ENCODE data around the gene AREL1.

The AREL1 gene

GRCh38 chr14:74702293-74702692, 10.6 kb downstream of the AREL1 start:
- TF ChIP-seq TCF12 (IDR thresholded peaks at IDR 0.05; ENCODE audit: low read depth) (no peak), MAX (IDR thresholded peaks at IDR 0.05) (no peak), FOXM1 (IDR thresholded peaks at IDR 0.05; ENCODE audit: borderline replicate concordance, low read depth) (no peak), TAF1 (IDR thresholded peaks at IDR 0.05; ENCODE audit: low read depth) (no peak), NFIC (IDR thresholded peaks at IDR 0.05) (no peak), EGR1 (IDR thresholded peaks at IDR 0.05) (no peak), TEAD4 (IDR thresholded peaks at IDR 0.05) (no peak), YY1 (IDR thresholded peaks at IDR 0.05; ENCODE audit: low read depth) (no peak), CEBPB (IDR thresholded peaks at IDR 0.05) (no peak), USF1 (IDR thresholded peaks at IDR 0.05) (no peak), ZBTB7A (IDR thresholded peaks at IDR 0.05; ENCODE audit: low read depth) (no peak), RAD21 (IDR thresholded peaks at IDR 0.05; ENCODE audit: low read depth) (no peak), CREB1 (IDR thresholded peaks at IDR 0.05; ENCODE audit: low read depth) (no peak), EP300 (IDR thresholded peaks at IDR 0.05; ENCODE audit: borderline replicate concordance) (no peak)
- TF ChIP-seq, protein P1, sequence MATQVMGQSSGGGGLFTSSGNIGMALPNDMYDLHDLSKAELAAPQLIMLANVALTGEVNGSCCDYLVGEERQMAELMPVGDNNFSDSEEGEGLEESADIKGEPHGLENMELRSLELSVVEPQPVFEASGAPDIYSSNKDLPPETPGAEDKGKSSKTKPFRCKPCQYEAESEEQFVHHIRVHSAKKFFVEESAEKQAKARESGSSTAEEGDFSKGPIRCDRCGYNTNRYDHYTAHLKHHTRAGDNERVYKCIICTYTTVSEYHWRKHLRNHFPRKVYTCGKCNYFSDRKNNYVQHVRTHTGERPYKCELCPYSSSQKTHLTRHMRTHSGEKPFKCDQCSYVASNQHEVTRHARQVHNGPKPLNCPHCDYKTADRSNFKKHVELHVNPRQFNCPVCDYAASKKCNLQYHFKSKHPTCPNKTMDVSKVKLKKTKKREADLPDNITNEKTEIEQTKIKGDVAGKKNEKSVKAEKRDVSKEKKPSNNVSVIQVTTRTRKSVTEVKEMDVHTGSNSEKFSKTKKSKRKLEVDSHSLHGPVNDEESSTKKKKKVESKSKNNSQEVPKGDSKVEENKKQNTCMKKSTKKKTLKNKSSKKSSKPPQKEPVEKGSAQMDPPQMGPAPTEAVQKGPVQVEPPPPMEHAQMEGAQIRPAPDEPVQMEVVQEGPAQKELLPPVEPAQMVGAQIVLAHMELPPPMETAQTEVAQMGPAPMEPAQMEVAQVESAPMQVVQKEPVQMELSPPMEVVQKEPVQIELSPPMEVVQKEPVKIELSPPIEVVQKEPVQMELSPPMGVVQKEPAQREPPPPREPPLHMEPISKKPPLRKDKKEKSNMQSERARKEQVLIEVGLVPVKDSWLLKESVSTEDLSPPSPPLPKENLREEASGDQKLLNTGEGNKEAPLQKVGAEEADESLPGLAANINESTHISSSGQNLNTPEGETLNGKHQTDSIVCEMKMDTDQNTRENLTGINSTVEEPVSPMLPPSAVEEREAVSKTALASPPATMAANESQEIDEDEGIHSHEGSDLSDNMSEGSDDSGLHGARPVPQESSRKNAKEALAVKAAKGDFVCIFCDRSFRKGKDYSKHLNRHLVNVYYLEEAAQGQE (IDR thresholded peaks at IDR 0.05; ENCODE audit: low read depth), result no peak

GRCh38 chr14:74698465-74698864, 14.4 kb downstream of the AREL1 start:
- no peak for TF ChIP-seq TEAD4 (IDR thresholded peaks at IDR 0.05)
- TF ChIP-seq TAF1 (IDR thresholded peaks at IDR 0.05; ENCODE audit: low read depth), result no peak
- TF ChIP-seq FOXM1 (IDR thresholded peaks at IDR 0.05; ENCODE audit: borderline replicate concordance, low read depth), result no peak
- no peak for TF ChIP-seq CREB1 (IDR thresholded peaks at IDR 0.05; ENCODE audit: low read depth)
- TF ChIP-seq USF1 (IDR thresholded peaks at IDR 0.05), result no peak
- no peak for TF ChIP-seq CEBPB (IDR thresholded peaks at IDR 0.05)
- TF ChIP-seq ZBTB7A (IDR thresholded peaks at IDR 0.05; ENCODE audit: low read depth), result no peak
- no peak for TF ChIP-seq NFIC (IDR thresholded peaks at IDR 0.05)
- no peak for TF ChIP-seq MAX (IDR thresholded peaks at IDR 0.05)
- no peak for TF ChIP-seq YY1 (IDR thresholded peaks at IDR 0.05; ENCODE audit: low read depth)
- TF ChIP-seq EGR1 (IDR thresholded peaks at IDR 0.05), result no peak
- no peak for TF ChIP-seq EP300 (IDR thresholded peaks at IDR 0.05; ENCODE audit: borderline replicate concordance)
- TF ChIP-seq, protein P1 (IDR thresholded peaks at IDR 0.05; ENCODE audit: low read depth), result no peak
- TF ChIP-seq TCF12 (IDR thresholded peaks at IDR 0.05; ENCODE audit: low read depth), result no peak
- TF ChIP-seq RAD21 (IDR thresholded peaks at IDR 0.05; ENCODE audit: low read depth), result no peak

- TF ChIP-seq EGR1 (IDR thresholded peaks at IDR 0.05) (no peak), TCF12 (IDR thresholded peaks at IDR 0.05; ENCODE audit: low read depth) (no peak), ZBTB7A (IDR thresholded peaks at IDR 0.05; ENCODE audit: low read depth) (no peak), USF1 (IDR thresholded peaks at IDR 0.05) (no peak), CEBPB (IDR thresholded peaks at IDR 0.05) (no peak), YY1 (IDR thresholded peaks at IDR 0.05; ENCODE audit: low read depth) (no peak), TEAD4 (IDR thresholded peaks at IDR 0.05) (no peak), NFIC (IDR thresholded peaks at IDR 0.05) (no peak), TAF1 (IDR thresholded peaks at IDR 0.05; ENCODE audit: low read depth) (no peak), FOXM1 (IDR thresholded peaks at IDR 0.05; ENCODE audit: borderline replicate concordance, low read depth) (no peak), MAX (IDR thresholded peaks at IDR 0.05) (no peak), CREB1 (IDR thresholded peaks at IDR 0.05; ENCODE audit: low read depth) (no peak), EP300 (IDR thresholded peaks at IDR 0.05; ENCODE audit: borderline replicate concordance) (no peak), RAD21 (IDR thresholded peaks at IDR 0.05; ENCODE audit: low read depth) (no peak)
- TF ChIP-seq, protein P1 (IDR thresholded peaks at IDR 0.05; ENCODE audit: low read depth), result no peak
Measured at GRCh38 chr14:74697976-74698375, 14.9 kb downstream of the AREL1 start.
